ENCODE data around the gene NLRP7. TPM values are rescaled to one million over a fixed set of nuclear protein-coding genes. Genes with fewer than 3 reads are reported as not detected.

Gene NLRP7
- total and polyA plus RNA-seq, 9 donors: 0.10 to 0.64 TPM; not detected in 7

- Histone ChIP-seq H3K36me3 (no peaks in the 10 kb centered on the region), H3K4me3 (no peak overlapping the region), H3K27ac (no peak overlapping the region), H3K27me3 (no peaks in the 10 kb centered on the region), H3K4me1 (ENCODE audit: insufficient read depth) (no peaks in the 10 kb centered on the region), H3K9me3 (peaks cover 0 to 3% of the 10 kb centered on the region in 2 donors)
- TF ChIP-seq CTCF (IDR thresholded peaks at IDR 0.05): no peak
- TF ChIP-seq POLR2A (IDR thresholded peaks at IDR 0.05): no peak
- TF ChIP-seq EP300 (IDR thresholded peaks at IDR 0.05): no peak
- intact Hi-C loops (cut with DNase I): loop anchor here in 1 of 4 donors (10.0 kb wide), 1 partner anchor 1188 kb away; no protein-coding TSS in a partner anchor
- no peak for DNase-seq
- 71 to 83% (median 78%) methylated on average over 9 of the region's 9 CpGs for WGBS, 3 donors
These were observed 64.1 kb downstream of the NLRP7 start for GRCh38 chr19:54883228-54883627.

DNA sequence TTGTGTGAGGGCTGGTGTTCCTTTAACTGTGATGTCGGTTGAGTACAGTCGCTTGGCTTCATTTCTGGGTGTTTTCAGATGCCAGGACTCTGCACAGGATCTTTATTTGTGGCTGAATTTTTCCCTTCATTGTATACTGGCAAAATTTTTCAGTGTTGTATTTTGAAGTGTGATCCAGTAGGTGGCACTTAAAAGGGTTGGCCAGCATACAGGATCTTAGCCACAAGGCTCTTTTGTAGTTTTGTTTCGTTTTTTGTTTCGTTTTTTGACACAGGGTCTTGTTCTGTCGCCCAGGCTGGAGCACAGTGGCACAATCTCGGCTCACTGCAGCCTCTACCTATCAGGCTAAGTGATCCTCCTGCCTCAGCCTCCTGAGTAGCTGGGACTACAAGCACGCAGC lies 64.6 kb downstream of the NLRP7 start:
- DNase-seq: no peak
- H3K4me1 ChIP-seq (ENCODE audit: insufficient read depth): no peaks in the 10 kb centered on the region
- 65 to 70% (median 70%) methylated on average over 7 of the region's 7 CpGs for WGBS, 3 donors
- H3K9me3 ChIP-seq: peaks cover 0 to 3% of the 10 kb centered on the region in 2 donors
- H3K36me3 ChIP-seq: no peaks in the 10 kb centered on the region
- no peak overlapping the region for H3K4me3 ChIP-seq
- intact Hi-C loops (cut with DNase I): loop anchor here in 1 of 4 donors (10.0 kb wide), 1 partner anchor 1188 kb away; no protein-coding TSS in a partner anchor
- no peaks in the 10 kb centered on the region for H3K27me3 ChIP-seq
- H3K27ac ChIP-seq: no peak overlapping the region
- TF ChIP-seq POLR2A (IDR thresholded peaks at IDR 0.05) (no peak), CTCF (IDR thresholded peaks at IDR 0.05) (no peak), EP300 (IDR thresholded peaks at IDR 0.05) (no peak)

GRCh38 chr19:54881884-54882283 lies 65.4 kb downstream of the NLRP7 start:
- 66 to 71% (median 69%) methylated on average over 5 to 6 of the region's 6 CpGs for WGBS, 3 donors
- Histone ChIP-seq H3K27me3 (no peaks in the 10 kb centered on the region), H3K4me1 (ENCODE audit: insufficient read depth) (no peaks in the 10 kb centered on the region), H3K27ac (no peak overlapping the region), H3K4me3 (no peak overlapping the region), H3K9me3 (peaks cover 0 to 3% of the 10 kb centered on the region in 2 donors), H3K36me3 (no peaks in the 10 kb centered on the region)
- DNase-seq: no peak
- intact Hi-C loops (cut with DNase I): loop anchor here in 1 of 4 donors (10.0 kb wide), 1 partner anchor 1187 kb away; no protein-coding TSS in a partner anchor
- TF ChIP-seq EP300 (IDR thresholded peaks at IDR 0.05): no peak
- no peak for TF ChIP-seq CTCF (IDR thresholded peaks at IDR 0.05)
- TF ChIP-seq POLR2A (IDR thresholded peaks at IDR 0.05): no peak

- 58 to 73% (median 68%) methylated on average over 3 of the region's 3 CpGs for WGBS, 3 donors
- no peak for DNase-seq
- Histone ChIP-seq H3K9me3 (peaks cover 0 to 3% of the 10 kb centered on the region in 2 donors), H3K27me3 (no peaks in the 10 kb centered on the region), H3K36me3 (no peaks in the 10 kb centered on the region), H3K4me1 (ENCODE audit: insufficient read depth) (no peaks in the 10 kb centered on the region), H3K4me3 (no peak overlapping the region), H3K27ac (no peak overlapping the region)
- intact Hi-C loops (cut with DNase I): no loop called here
- no peak for TF ChIP-seq POLR2A (IDR thresholded peaks at IDR 0.05)
- TF ChIP-seq EP300 (IDR thresholded peaks at IDR 0.05): no peak
- TF ChIP-seq CTCF (IDR thresholded peaks at IDR 0.05): no peak
These were observed 69.9 kb downstream of the NLRP7 start for GRCh38 chr19:54877471-54877870.
